Lower leg skin (tissue), 4 donors: Measurements from ENCODE around the gene INPP4A. TPM values are rescaled to one million over a fixed set of nuclear protein-coding genes. Genes with fewer than 3 reads are reported as not detected.
A peak's percentile ranks its signal among the peaks of the same experiment; 100 is the strongest.

ENCODE experiments used
- DNase-seq, 2 donors: peaks; one replicate each; pipeline ENCODE4 v3.0.0-alpha.2; 2019; ENCODE audit warnings: low spot score in 2 of 2
- H3K4me3 ChIP-seq: fragments of 200-600 bp; sonication (generic); 2 replicates; pipeline ENCODE4 v1.5.1; 2017; ENCODE audit warnings: mild to moderate bottlenecking, low read depth; ENCODE audit not compliant: poor library complexity, severe bottlenecking
- CTCF ChIP-seq, 3 donors: fragments of 450-650 bp; IDR thresholded peaks; one replicate each; pipeline ENCODE4 v1.5.1; 2016; ENCODE audit warnings: antibody characterized with exemption in 3 of 3, mild to moderate bottlenecking in 3 of 3, moderate library complexity in 2 of 3
- POLR2A ChIP-seq, 2 donors: fragments of 450-650 bp; IDR thresholded peaks; one replicate each; pipeline ENCODE4 v1.6.1; 2016 to 2017; ENCODE audit warnings: antibody characterized with exemption in 2 of 2, mild to moderate bottlenecking in 1 of 2, moderate library complexity in 1 of 2
- WGBS, 2 donors: methylation state at CpG; one replicate each; pipeline ENCODE4 v1.1.5; 2018; 5-methylcytosine and 5-hydroxymethylcytosine counted together
- intact Hi-C: fragments of 100-400 bp; cut with DNase I; formaldehyde crosslinking; loops from one replicate; pipeline ENCODE4 v1.15.0; 2023; ENCODE audit warnings: low total_unique reads
- total RNA-seq, 4 donors: library from RNA; depleted of rRNA; stranded (reverse); fragments of >200 nt; gene quantifications; one replicate each; pipeline ENCODE4 v1.1.0, GENCODE V29; 2016

Gene INPP4A
- total RNA-seq, 4 donors from 2014 or later, result 6.7 to 15.5 (median 10.7) TPM

- 86 to 90% methylated on average over 2 of the region's 2 CpGs for WGBS, 2 donors
- TF ChIP-seq CTCF (IDR thresholded peaks at IDR 0.05), result no peak
- no peak for TF ChIP-seq POLR2A (IDR thresholded peaks at IDR 0.05)
- intact Hi-C loops, result no loop called here
- H3K4me3 ChIP-seq, result no peak overlapping the region
- DNase-seq, result peak in 1 of 2 donors; percentile 77
These were observed 37.7 kb downstream of the INPP4A start for GRCh38 chr2:98482362-98482761.

GRCh38 chr2:98483257-98483861, 38.7 kb downstream of the INPP4A start:
- DNase-seq, result peak in 1 of 2 donors; percentile 62
- TF ChIP-seq CTCF (IDR thresholded peaks at IDR 0.05) (no peak), POLR2A (IDR thresholded peaks at IDR 0.05) (no peak)
- 85 to 91% methylated on average over 6 of the region's 6 CpGs for WGBS, 2 donors
- no peak overlapping the region for H3K4me3 ChIP-seq
- intact Hi-C loops, result no loop called here

GRCh38 chr2:98484121-98484557, 39.5 kb downstream of the INPP4A start:
- DNase-seq, result peak in 1 of 2 donors; percentile 68
- no peak for TF ChIP-seq CTCF (IDR thresholded peaks at IDR 0.05)
- TF ChIP-seq POLR2A (IDR thresholded peaks at IDR 0.05), result no peak
- H3K4me3 ChIP-seq, result no peak overlapping the region
- intact Hi-C loops, result no loop called here
- 82 to 90% methylated on average over 5 of the region's 5 CpGs for WGBS, 2 donors

GRCh38 chr2:98484652-98485452, 40.2 kb downstream of the INPP4A start:
- 86 to 87% methylated on average over 13 of the region's 13 CpGs for WGBS, 2 donors
- H3K4me3 ChIP-seq, result no peak overlapping the region
- intact Hi-C loops, result no loop called here
- TF ChIP-seq CTCF (IDR thresholded peaks at IDR 0.05) (no peak), POLR2A (IDR thresholded peaks at IDR 0.05) (no peak)
- DNase-seq, result peak in 1 of 2 donors; percentile 72

- intact Hi-C loops, result no loop called here
- peak in 1 of 2 donors; percentile 25 for DNase-seq
- H3K4me3 ChIP-seq, result no peak overlapping the region
- 66% methylated on average over 4 of the region's 4 CpGs for WGBS, 2 donors
- TF ChIP-seq POLR2A (IDR thresholded peaks at IDR 0.05) (no peak), CTCF (IDR thresholded peaks at IDR 0.05) (no peak)
These were observed 40.7 kb downstream of the INPP4A start for GRCh38 chr2:98485453-98485755.
